ENCODE measurements around the gene DHX35.

DHX35 gene

DNA sequence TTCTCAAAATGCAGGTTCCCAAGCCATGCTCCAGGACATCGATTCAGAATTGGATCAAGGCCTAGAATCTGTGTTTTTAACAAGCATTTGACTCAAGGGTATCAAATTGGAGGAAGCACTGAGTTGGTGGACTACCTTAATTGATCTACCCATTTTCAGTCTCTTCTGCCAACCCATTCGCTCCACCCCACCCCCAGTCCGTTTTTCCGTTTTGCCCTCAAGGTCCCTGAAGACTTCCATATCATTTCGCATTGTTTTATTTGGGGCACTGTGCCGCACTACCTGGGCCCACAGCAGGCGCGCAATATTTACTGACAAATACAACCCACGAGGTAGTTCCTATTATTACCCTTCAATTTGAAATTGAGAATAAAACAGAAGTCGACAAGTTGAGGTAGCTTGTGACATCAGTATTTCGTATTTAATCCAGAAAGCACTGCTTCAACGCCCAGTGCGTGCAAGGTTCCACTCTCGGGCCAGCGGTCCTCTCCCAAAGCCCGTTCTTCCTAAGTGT lies 557 bp upstream of the DHX35 start:
- no peak for DNase-seq (ENCODE audit: low read depth, low spot score)
- no peak for TF ChIP-seq POLR2AphosphoS5 (IDR thresholded peaks at IDR 0.05; ENCODE audit: borderline replicate concordance, low read depth, low read length)
- TF ChIP-seq EZH2 (IDR thresholded peaks at IDR 0.05) = no peak
- no peak for TF ChIP-seq FOXP2 (optimal IDR thresholded peaks at IDR 0.05; ENCODE audit: control extremely low read depth, extremely low read length, insufficient read depth)
- Histone ChIP-seq H3K9me3 (ENCODE audit: low read depth, low read length) (no peaks in the 10 kb centered on the region), H3K9ac (ENCODE audit: insufficient read length) (peak overlapping the region; percentile 86), H3K27ac (peak overlapping the region; percentile 63; the same call in 1 of the 2 replicates), H3K36me3 (ENCODE audit: insufficient read depth, low read length) (0 out of 2 replicates have a peak, but pooled peaks cover 4% of the 10 kb centered on the region), H3K4me3 (peak overlapping the region; percentile 96)

GRCh38 chr20:38962928-38963401 lies 821 bp downstream of the DHX35 start:
- H3K9ac ChIP-seq (ENCODE audit: insufficient read length) = peak overlapping the region; percentile 86
- H3K36me3 ChIP-seq (ENCODE audit: insufficient read depth, low read length) = peaks cover 8% of the 10 kb centered on the region; the same call in 1 of the 2 replicates
- no peak for TF ChIP-seq POLR2AphosphoS5 (IDR thresholded peaks at IDR 0.05; ENCODE audit: borderline replicate concordance, low read depth, low read length)
- TF ChIP-seq EZH2 (IDR thresholded peaks at IDR 0.05) = no peak
- TF ChIP-seq FOXP2 (optimal IDR thresholded peaks at IDR 0.05; ENCODE audit: control extremely low read depth, extremely low read length, insufficient read depth) = no peak
- DNase-seq (ENCODE audit: low read depth, low spot score) = no peak
- H3K27ac ChIP-seq = no peak overlapping the region
- peak overlapping the region; percentile 96 for H3K4me3 ChIP-seq
- no peaks in the 10 kb centered on the region for H3K9me3 ChIP-seq (ENCODE audit: low read depth, low read length)

DNA sequence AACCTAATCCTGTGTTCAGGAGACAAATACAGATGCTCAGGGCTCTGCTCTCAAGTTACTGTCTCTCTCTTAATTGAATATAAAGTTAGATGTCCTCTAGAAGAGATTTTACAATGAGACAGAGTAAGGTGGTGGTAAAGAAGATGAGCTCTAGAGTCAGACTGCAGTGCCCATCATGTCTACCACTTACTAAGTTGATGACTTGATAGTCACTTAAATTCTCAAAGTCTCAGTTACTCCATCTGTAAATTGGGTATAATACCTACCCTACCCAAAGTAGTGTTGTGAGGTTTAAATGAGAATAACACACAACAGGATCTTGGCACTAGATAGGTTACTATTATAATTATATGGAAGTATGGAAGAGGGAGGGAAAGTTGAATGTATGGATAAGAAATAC lies 1.6 kb downstream of the DHX35 start:
- Histone ChIP-seq H3K36me3 (ENCODE audit: insufficient read depth, low read length) (peaks cover 10% of the 10 kb centered on the region; the same call in 1 of the 2 replicates), H3K27ac (no peak overlapping the region), H3K9ac (ENCODE audit: insufficient read length) (no peak overlapping the region), H3K4me3 (peak overlapping the region; percentile 96; the same call in 1 of the 2 replicates), H3K9me3 (ENCODE audit: low read depth, low read length) (no peaks in the 10 kb centered on the region)
- DNase-seq (ENCODE audit: low read depth, low spot score) = no peak
- TF ChIP-seq POLR2AphosphoS5 (IDR thresholded peaks at IDR 0.05; ENCODE audit: borderline replicate concordance, low read depth, low read length) (no peak), EZH2 (IDR thresholded peaks at IDR 0.05) (no peak), FOXP2 (optimal IDR thresholded peaks at IDR 0.05; ENCODE audit: control extremely low read depth, extremely low read length, insufficient read depth) (no peak)

- DNase-seq (ENCODE audit: low read depth, low spot score) = no peak
- TF ChIP-seq POLR2AphosphoS5 (IDR thresholded peaks at IDR 0.05; ENCODE audit: borderline replicate concordance, low read depth, low read length) (no peak), FOXP2 (optimal IDR thresholded peaks at IDR 0.05; ENCODE audit: control extremely low read depth, extremely low read length, insufficient read depth) (no peak), EZH2 (IDR thresholded peaks at IDR 0.05) (no peak)
- Histone ChIP-seq H3K9me3 (ENCODE audit: low read depth, low read length) (no peaks in the 10 kb centered on the region), H3K36me3 (ENCODE audit: insufficient read depth, low read length) (peaks cover 23% of the 10 kb centered on the region), H3K9ac (ENCODE audit: insufficient read length) (no peak overlapping the region), H3K4me3 (no peak overlapping the region), H3K27ac (no peak overlapping the region)
Measured at GRCh38 chr20:38965264-38965663, 3.1 kb downstream of the DHX35 start.

- DNase-seq (ENCODE audit: low read depth, low spot score) = no peak
- Histone ChIP-seq H3K36me3 (ENCODE audit: insufficient read depth, low read length) (peaks cover 39% of the 10 kb centered on the region), H3K9ac (ENCODE audit: insufficient read length) (no peak overlapping the region), H3K27ac (no peak overlapping the region), H3K9me3 (ENCODE audit: low read depth, low read length) (no peaks in the 10 kb centered on the region), H3K4me3 (no peak overlapping the region)
- TF ChIP-seq POLR2AphosphoS5 (IDR thresholded peaks at IDR 0.05; ENCODE audit: borderline replicate concordance, low read depth, low read length) (no peak), EZH2 (IDR thresholded peaks at IDR 0.05) (no peak), FOXP2 (optimal IDR thresholded peaks at IDR 0.05; ENCODE audit: control extremely low read depth, extremely low read length, insufficient read depth) (no peak)
Measured at GRCh38 chr20:38968090-38968489, 5.9 kb downstream of the DHX35 start.

DNA sequence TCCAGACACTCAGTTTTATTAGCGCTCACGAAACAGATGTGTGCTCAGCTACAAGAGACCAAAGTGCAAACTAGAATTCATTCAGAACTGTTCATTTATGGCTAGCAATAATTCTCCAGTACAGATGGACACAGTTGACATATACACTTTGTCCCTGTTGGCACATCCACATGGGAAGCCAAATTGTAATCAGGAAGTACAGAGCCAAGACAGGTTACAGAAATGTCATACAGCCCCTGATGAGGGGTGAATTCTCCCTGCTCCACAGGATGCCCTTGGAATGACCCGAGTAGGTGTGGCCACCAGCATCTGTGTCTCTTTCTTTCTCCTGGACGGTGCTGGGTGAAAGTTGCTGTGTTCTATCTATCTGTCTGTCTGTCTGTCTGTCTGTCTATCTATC lies 7.6 kb downstream of the DHX35 start:
- H3K9ac ChIP-seq (ENCODE audit: insufficient read length) = no peak overlapping the region
- no peak overlapping the region for H3K4me3 ChIP-seq
- no peak for DNase-seq (ENCODE audit: low read depth, low spot score)
- no peak for TF ChIP-seq FOXP2 (optimal IDR thresholded peaks at IDR 0.05; ENCODE audit: control extremely low read depth, extremely low read length, insufficient read depth)
- TF ChIP-seq POLR2AphosphoS5 (IDR thresholded peaks at IDR 0.05; ENCODE audit: borderline replicate concordance, low read depth, low read length) = no peak
- no peak for TF ChIP-seq EZH2 (IDR thresholded peaks at IDR 0.05)
- H3K27ac ChIP-seq = no peak overlapping the region
- peaks cover 42% of the 10 kb centered on the region for H3K36me3 ChIP-seq (ENCODE audit: insufficient read depth, low read length)
- no peaks in the 10 kb centered on the region for H3K9me3 ChIP-seq (ENCODE audit: low read depth, low read length)

DNA sequence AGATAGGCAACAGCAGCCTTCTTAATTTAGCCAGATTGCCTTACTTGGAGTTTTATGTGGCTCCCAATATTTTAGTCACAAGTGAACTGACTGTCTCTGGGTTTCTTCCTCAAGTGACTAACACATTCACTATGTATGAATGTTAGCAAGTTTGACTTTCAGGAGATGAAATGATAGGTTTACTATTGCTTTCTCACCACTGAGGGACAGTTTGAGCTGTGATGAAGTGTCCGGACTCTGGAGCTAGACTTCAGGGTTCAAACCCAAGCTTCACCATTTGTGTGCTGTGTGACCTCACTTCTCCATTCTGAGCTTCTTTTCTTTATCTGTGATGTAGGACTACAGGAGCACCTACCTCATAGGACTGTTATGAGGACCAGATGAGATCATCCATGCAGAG lies 8.2 kb downstream of the DHX35 start:
- no peak overlapping the region for H3K9ac ChIP-seq (ENCODE audit: insufficient read length)
- H3K27ac ChIP-seq = no peak overlapping the region
- no peak for TF ChIP-seq POLR2AphosphoS5 (IDR thresholded peaks at IDR 0.05; ENCODE audit: borderline replicate concordance, low read depth, low read length)
- no peak for TF ChIP-seq EZH2 (IDR thresholded peaks at IDR 0.05)
- no peak for TF ChIP-seq FOXP2 (optimal IDR thresholded peaks at IDR 0.05; ENCODE audit: control extremely low read depth, extremely low read length, insufficient read depth)
- peaks cover 40% of the 10 kb centered on the region for H3K36me3 ChIP-seq (ENCODE audit: insufficient read depth, low read length)
- no peak for DNase-seq (ENCODE audit: low read depth, low spot score)
- no peaks in the 10 kb centered on the region for H3K9me3 ChIP-seq (ENCODE audit: low read depth, low read length)
- no peak overlapping the region for H3K4me3 ChIP-seq

GRCh38 chr20:38973107-38973506 lies 11.0 kb downstream of the DHX35 start:
- H3K9ac ChIP-seq (ENCODE audit: insufficient read length) = peak overlapping the region; percentile 33
- no peaks in the 10 kb centered on the region for H3K9me3 ChIP-seq (ENCODE audit: low read depth, low read length)
- DNase-seq (ENCODE audit: low read depth, low spot score) = no peak
- H3K27ac ChIP-seq = peak overlapping the region; percentile 29; the same call in 1 of the 2 replicates
- TF ChIP-seq EZH2 (IDR thresholded peaks at IDR 0.05) (no peak), POLR2AphosphoS5 (IDR thresholded peaks at IDR 0.05; ENCODE audit: borderline replicate concordance, low read depth, low read length) (no peak), FOXP2 (optimal IDR thresholded peaks at IDR 0.05; ENCODE audit: control extremely low read depth, extremely low read length, insufficient read depth) (no peak)
- peak overlapping the region; percentile 39; the same call in 1 of the 2 replicates for H3K4me3 ChIP-seq
- H3K36me3 ChIP-seq (ENCODE audit: insufficient read depth, low read length) = peaks cover 47% of the 10 kb centered on the region

All from SK-N-MC (cell line).